Endodermal cell (in vitro differentiated cells): ENCODE data around the gene FLYWCH2. TPM values are rescaled to one million over a fixed set of nuclear protein-coding genes. Genes with fewer than 3 reads are reported as not detected.

Experiments used
- DNase-seq: peaks from one replicate; pipeline ENCODE4 v3.0.0-alpha.2; 2017
- H3K27ac ChIP-seq: 2 replicates; pipeline ENCODE4 v1.5.1; 2013; ENCODE audit warnings: mild to moderate bottlenecking, low read depth, low read length, moderate library complexity
- H3K27me3 ChIP-seq: 2 replicates; pipeline ENCODE4 v1.6.1; 2013; ENCODE audit warnings: mild to moderate bottlenecking, low read length, moderate library complexity; ENCODE audit not compliant: insufficient read depth, control insufficient read depth, poor library complexity, severe bottlenecking
- H3K36me3 ChIP-seq: 2 replicates; pipeline ENCODE4 v1.7.0; 2013; ENCODE audit warnings: mild to moderate bottlenecking, low read length, moderate library complexity; ENCODE audit not compliant: control insufficient read depth, insufficient read depth
- H3K4me1 ChIP-seq: one replicate; pipeline ENCODE4 v1.7.0; 2013; ENCODE audit warnings: low read length; ENCODE audit not compliant: control insufficient read depth, insufficient read depth
- H3K4me3 ChIP-seq: 2 replicates; pipeline ENCODE4 v1.5.1; 2013; ENCODE audit warnings: mild to moderate bottlenecking, low read length, moderate library complexity
- H3K9ac ChIP-seq: 2 replicates; pipeline ENCODE4 v1.6.1; 2013; ENCODE audit warnings: mild to moderate bottlenecking, low read length, moderate library complexity; ENCODE audit not compliant: poor library complexity, severe bottlenecking; ENCODE audit errors: extremely low read depth
- H3K9me3 ChIP-seq: 2 replicates; pipeline ENCODE4 v1.6.1; 2013; ENCODE audit warnings: mild to moderate bottlenecking, low read length, moderate library complexity; ENCODE audit not compliant: control insufficient read depth
- H3K27ac Mint-ChIP-seq: 2 replicates; pipeline ENCODE4 v1.8.0; 2020; ENCODE audit warnings: mixed read lengths
- H3K27me3 Mint-ChIP-seq: 2 replicates; pipeline ENCODE4 v1.8.0; 2021; ENCODE audit warnings: mild to moderate bottlenecking, mixed read lengths; ENCODE audit not compliant: insufficient read depth
- H3K36me3 Mint-ChIP-seq: 2 replicates; pipeline ENCODE4 v1.8.0; 2020; ENCODE audit warnings: low read depth, mixed read lengths
- H3K4me1 Mint-ChIP-seq: 2 replicates; pipeline ENCODE4 v1.8.0; 2020; ENCODE audit warnings: mixed read lengths
- H3K4me3 Mint-ChIP-seq: 2 replicates; pipeline ENCODE4 v1.8.0; 2020; ENCODE audit warnings: mild to moderate bottlenecking, moderate library complexity, mixed read lengths
- H3K9me3 Mint-ChIP-seq: 2 replicates; pipeline ENCODE4 v1.8.0; 2020; ENCODE audit warnings: mild to moderate bottlenecking, mixed read lengths
- CTCF ChIP-seq: fragments of 200-600 bp; sonication (generic); conservative IDR thresholded peaks from 2 replicates; pipeline ENCODE4 v1.5.0; 2021; ENCODE audit warnings: antibody characterized with exemption, mild to moderate bottlenecking
- WGBS, 2 experiments: methylation state at CpG; one replicate each; pipeline versions ENCODE4 v1.1.5 to v1.1.7; 2013; ENCODE audit warnings: missing lambda C conversion rate in 2 of 2, mixed read lengths in 1 of 2; ENCODE audit not compliant: insufficient coverage in 1 of 2, insufficient read length in 1 of 2; 5-methylcytosine and 5-hydroxymethylcytosine counted together
- total RNA-seq, 2 donors: library from RNA; stranded (reverse); fragmentation: NEBNext Ultra II Directional in 1 of 2; extraction: Animal tissue kit (Norgen Biotek cat#: 25700) in 1 of 2; gene quantifications; 2 replicates in 1 of 2; 3 replicates in 1 of 2; pipeline ENCODE4 v1.2.1, GENCODE V29; 2021

Gene FLYWCH2
- total RNA-seq, 2 donors from 2014 or later, result 30.9 to 35.5 TPM

- Histone ChIP-seq H3K9me3 (no peaks in the 10 kb centered on the region), H3K36me3 (no peaks in the 10 kb centered on the region), H3K27ac (no peak overlapping the region), H3K27me3 (no peaks in the 10 kb centered on the region), H3K4me3 (no peak overlapping the region), H3K9ac (no peak overlapping the region), H3K4me1 (peaks cover 6% of the 10 kb centered on the region)
- Mint-ChIP-seq H3K36me3 (no peaks in the 10 kb centered on the region), H3K9me3 (no peaks in the 10 kb centered on the region), H3K4me3 (no peak overlapping the region), H3K4me1 (peaks cover 9% of the 10 kb centered on the region), H3K27ac (no peak overlapping the region), H3K27me3 (peaks cover 8% of the 10 kb centered on the region)
- TF ChIP-seq CTCF, result no peak
- 79 to 92% methylated on average over 4 to 15 of the region's 15 CpGs for WGBS, 2 experiments
- DNase-seq, result no peak
Measured at GRCh38 chr16:2839650-2840450, 43.2 kb upstream of the FLYWCH2 start.

GRCh38 chr16:2840914-2841313 is 42.1 kb upstream of the FLYWCH2 start:
- DNase-seq, result no peak
- H3K36me3 Mint-ChIP-seq, result no peaks in the 10 kb centered on the region
- H3K9me3 Mint-ChIP-seq, result peaks cover 4% of the 10 kb centered on the region
- no peaks in the 10 kb centered on the region for H3K9me3 ChIP-seq
- TF ChIP-seq CTCF, result no peak
- no peak overlapping the region for H3K4me3 ChIP-seq
- no peaks in the 10 kb centered on the region for H3K27me3 ChIP-seq
- no peak overlapping the region for H3K27ac Mint-ChIP-seq
- no peak overlapping the region for H3K27ac ChIP-seq
- no peak overlapping the region for H3K4me3 Mint-ChIP-seq
- H3K9ac ChIP-seq, result no peak overlapping the region
- peaks cover 8% of the 10 kb centered on the region for H3K27me3 Mint-ChIP-seq
- H3K4me1 ChIP-seq, result peaks cover 5% of the 10 kb centered on the region
- H3K36me3 ChIP-seq, result no peaks in the 10 kb centered on the region
- H3K4me1 Mint-ChIP-seq, result peaks cover 8% of the 10 kb centered on the region
- WGBS, 2 experiments, result 90 to 96% methylated on average over 9 to 12 of the region's 12 CpGs

GRCh38 chr16:2841606-2842339 is 41.2 kb upstream of the FLYWCH2 start:
- DNase-seq, result no peak
- Histone ChIP-seq H3K4me3 (no peak overlapping the region), H3K27ac (no peak overlapping the region), H3K9ac (no peak overlapping the region), H3K9me3 (no peaks in the 10 kb centered on the region), H3K4me1 (no peaks in the 10 kb centered on the region), H3K27me3 (no peaks in the 10 kb centered on the region), H3K36me3 (no peaks in the 10 kb centered on the region)
- TF ChIP-seq CTCF, result no peak
- peaks cover 4% of the 10 kb centered on the region for H3K9me3 Mint-ChIP-seq
- H3K4me1 Mint-ChIP-seq, result peaks cover 10% of the 10 kb centered on the region
- WGBS, 2 experiments, result 88 to 89% methylated on average over 6 to 18 of the region's 18 CpGs
- H3K27ac Mint-ChIP-seq, result no peak overlapping the region
- no peak overlapping the region for H3K4me3 Mint-ChIP-seq
- peaks cover 8% of the 10 kb centered on the region for H3K27me3 Mint-ChIP-seq
- no peaks in the 10 kb centered on the region for H3K36me3 Mint-ChIP-seq
